Tibial artery (tissue), 4 donors: Measurements from ENCODE around the gene CDC42SE2.
"Not testable (repeated sequence)": the region's sequence is repeated elsewhere in the genome, so short reads cannot be mapped to it uniquely, and the experiment has no call there.

Source experiments
- DNase-seq, 2 donors: peaks; one replicate each; pipeline ENCODE4 v3.0.0-alpha.2; 2019
- H3K27ac ChIP-seq, 2 donors: fragments of 200-600 bp; sonication (generic) in 1 of 2; 1 replicate in 1 of 2; 2 replicates in 1 of 2; pipeline ENCODE4 v1.5.1; 2018 to 2019; ENCODE audit warnings: mild to moderate bottlenecking in 1 of 2
- H3K27me3 ChIP-seq, 2 donors: fragments of 200-600 bp; sonication (generic) in 1 of 2; one replicate each; pipeline versions ENCODE4 v1.5.1 to v1.6.0; 2016 to 2019
- H3K36me3 ChIP-seq, 3 donors: fragments of 200-600 bp; sonication (generic) in 2 of 3; one replicate each; pipeline ENCODE4 v1.5.1; 2016 to 2019; ENCODE audit warnings: mild to moderate bottlenecking in 2 of 3
- H3K4me1 ChIP-seq, 4 donors: fragments of 200-600 bp; sonication (generic) in 2 of 4; 1 replicate in 3 of 4; 2 replicates in 1 of 4; pipeline ENCODE4 v1.5.1; 2016 to 2019
- H3K4me3 ChIP-seq, 2 donors: fragments of 200-600 bp; sonication (generic) in 1 of 2; 1 replicate in 1 of 2; 2 replicates in 1 of 2; pipeline ENCODE4 v1.5.1; 2018 to 2019; ENCODE audit warnings: mild to moderate bottlenecking in 2 of 2
- H3K9me3 ChIP-seq, 3 donors: fragments of 200-600 bp; sonication (generic) in 1 of 3; one replicate each; pipeline ENCODE4 v1.5.1; 2016 to 2019
- intact Hi-C: fragments of 100-400 bp; cut with DNase I; formaldehyde crosslinking; loops from one replicate; pipeline ENCODE4 v1.15.0; 2023; ENCODE audit warnings: low total_unique reads
- TF ChIP-seq, protein P1 (sequence below), 2 experiments: fragments of 200-600 bp in 1 of 2; fragments of 450-650 bp in 1 of 2; IDR thresholded peaks; one replicate each; pipeline ENCODE4 v1.5.1; 2017 to 2019; ENCODE audit warnings: antibody characterized with exemption in 2 of 2, mild to moderate bottlenecking in 1 of 2, moderate library complexity in 1 of 2

CDC42SE2 gene

DNA sequence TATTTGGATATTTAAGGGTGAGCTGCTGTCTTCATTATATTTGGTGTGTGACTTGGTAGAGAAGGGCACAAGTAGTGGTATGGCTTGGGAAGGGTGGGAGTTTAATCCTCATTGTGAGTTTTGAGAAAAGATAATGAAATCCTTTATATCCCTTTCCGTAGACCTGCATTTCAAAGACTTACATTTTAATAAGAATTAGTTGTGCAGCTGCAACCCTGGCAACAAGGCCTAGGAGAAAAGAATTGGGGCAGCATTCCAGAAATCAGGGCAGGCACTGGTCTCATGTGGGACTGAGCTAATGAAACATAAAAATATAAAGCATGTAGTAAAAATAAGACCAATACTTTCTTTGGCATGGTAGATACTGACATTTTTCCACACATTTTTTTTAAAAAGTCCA is 60.5 kb downstream of the CDC42SE2 start:
- TF ChIP-seq, protein P1, sequence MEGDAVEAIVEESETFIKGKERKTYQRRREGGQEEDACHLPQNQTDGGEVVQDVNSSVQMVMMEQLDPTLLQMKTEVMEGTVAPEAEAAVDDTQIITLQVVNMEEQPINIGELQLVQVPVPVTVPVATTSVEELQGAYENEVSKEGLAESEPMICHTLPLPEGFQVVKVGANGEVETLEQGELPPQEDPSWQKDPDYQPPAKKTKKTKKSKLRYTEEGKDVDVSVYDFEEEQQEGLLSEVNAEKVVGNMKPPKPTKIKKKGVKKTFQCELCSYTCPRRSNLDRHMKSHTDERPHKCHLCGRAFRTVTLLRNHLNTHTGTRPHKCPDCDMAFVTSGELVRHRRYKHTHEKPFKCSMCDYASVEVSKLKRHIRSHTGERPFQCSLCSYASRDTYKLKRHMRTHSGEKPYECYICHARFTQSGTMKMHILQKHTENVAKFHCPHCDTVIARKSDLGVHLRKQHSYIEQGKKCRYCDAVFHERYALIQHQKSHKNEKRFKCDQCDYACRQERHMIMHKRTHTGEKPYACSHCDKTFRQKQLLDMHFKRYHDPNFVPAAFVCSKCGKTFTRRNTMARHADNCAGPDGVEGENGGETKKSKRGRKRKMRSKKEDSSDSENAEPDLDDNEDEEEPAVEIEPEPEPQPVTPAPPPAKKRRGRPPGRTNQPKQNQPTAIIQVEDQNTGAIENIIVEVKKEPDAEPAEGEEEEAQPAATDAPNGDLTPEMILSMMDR (IDR thresholded peaks at IDR 0.05) = no peak
- Histone ChIP-seq H3K27me3 (no peaks in the 10 kb centered on the region), H3K36me3 (peaks cover 0 to under 1% (median 0%) of the 10 kb centered on the region in 3 donors), H3K4me1 (peaks cover 0 to 37% (median 9%) of the 10 kb centered on the region in 4 donors), H3K9me3 (no peaks in the 10 kb centered on the region), H3K4me3 (no peak overlapping the region), H3K27ac (no peak overlapping the region)
- intact Hi-C loops = no loop called here
- no peak for DNase-seq

DNA sequence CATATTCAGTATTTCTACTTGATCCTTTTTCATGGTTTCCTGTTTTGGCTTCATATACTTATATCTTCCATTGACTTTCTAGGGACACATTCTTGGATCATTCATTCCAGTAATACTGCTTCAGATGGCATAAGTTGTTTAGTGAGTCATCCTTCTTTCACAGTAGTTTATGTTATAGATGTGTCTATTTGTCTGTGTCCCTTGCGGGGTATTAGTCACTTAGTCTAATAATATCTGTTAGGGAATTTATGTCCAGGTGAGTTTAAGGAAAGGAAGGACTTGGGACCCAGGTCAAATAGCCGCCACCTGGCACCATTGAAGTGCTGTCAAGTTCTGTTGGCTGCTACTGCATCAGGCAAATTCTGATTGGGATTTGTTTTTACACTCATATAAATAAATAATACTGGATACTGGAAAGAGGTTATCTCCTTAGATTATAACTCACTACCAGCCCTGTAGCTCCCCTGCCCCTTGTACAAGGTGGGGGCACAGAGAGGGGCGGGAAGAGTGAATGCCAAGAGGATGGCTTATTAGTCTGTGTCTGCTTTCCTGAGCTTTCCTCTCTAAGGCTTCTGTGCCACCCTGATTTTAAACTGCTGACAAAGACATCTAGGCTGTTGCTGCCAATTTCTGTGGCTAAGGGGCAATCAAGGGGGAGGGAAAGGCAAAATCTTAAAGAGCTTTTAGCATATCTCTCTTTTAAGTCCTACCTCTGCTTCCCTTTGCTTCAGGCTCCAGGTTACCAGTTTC is 64.9 kb downstream of the CDC42SE2 start:
- DNase-seq = no peak
- TF ChIP-seq, protein P1 (IDR thresholded peaks at IDR 0.05) = no peak
- intact Hi-C loops = no loop called here
- H3K9me3 ChIP-seq = no peaks in the 10 kb centered on the region
- no peak overlapping the region for H3K27ac ChIP-seq
- peaks cover 0 to 27% (median 9%) of the 10 kb centered on the region in 4 donors for H3K4me1 ChIP-seq
- H3K4me3 ChIP-seq = no peak overlapping the region
- no peaks in the 10 kb centered on the region for H3K36me3 ChIP-seq
- H3K27me3 ChIP-seq = no peaks in the 10 kb centered on the region

DNA sequence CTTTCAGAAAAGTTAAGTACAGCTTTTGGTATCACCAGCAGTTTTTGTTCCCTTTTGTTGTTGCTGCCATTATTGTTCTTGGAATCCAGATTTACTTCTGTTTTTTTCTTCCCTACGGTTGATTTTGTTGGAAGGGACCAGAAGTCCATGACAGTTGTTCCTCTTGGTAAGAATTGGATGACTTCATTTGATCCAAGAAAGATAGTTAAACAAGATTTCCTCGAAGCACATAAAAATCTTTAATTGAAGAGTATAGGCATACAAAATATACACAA is 65.4 kb downstream of the CDC42SE2 start:
- no peak overlapping the region for H3K27ac ChIP-seq
- intact Hi-C loops = no loop called here
- DNase-seq = no peak
- H3K4me1 ChIP-seq = peaks cover 0 to 22% (median 5%) of the 10 kb centered on the region in 4 donors
- no peaks in the 10 kb centered on the region for H3K27me3 ChIP-seq
- no peaks in the 10 kb centered on the region for H3K36me3 ChIP-seq
- TF ChIP-seq, protein P1 (IDR thresholded peaks at IDR 0.05) = no peak
- no peaks in the 10 kb centered on the region for H3K9me3 ChIP-seq
- no peak overlapping the region for H3K4me3 ChIP-seq

DNA sequence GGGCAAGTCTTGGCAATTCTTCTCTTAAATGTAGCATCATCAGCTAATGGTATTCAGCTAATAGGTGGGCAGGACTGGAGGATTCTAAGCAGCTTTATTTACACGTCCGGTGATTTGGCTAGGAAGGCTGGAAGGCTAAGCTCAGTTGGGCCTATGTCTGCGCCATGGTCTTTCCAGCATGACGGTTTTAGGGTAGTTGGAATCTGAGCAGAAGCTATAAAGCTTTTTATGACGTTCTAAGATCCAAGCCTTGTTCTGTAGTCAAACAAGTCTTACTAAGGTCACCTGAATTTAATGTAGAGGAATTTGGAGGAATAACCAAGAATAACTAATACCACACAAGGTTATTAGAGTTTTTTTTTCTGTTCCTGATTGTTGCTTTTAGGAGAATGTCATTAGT is 66.2 kb downstream of the CDC42SE2 start:
- H3K27ac ChIP-seq = no peak overlapping the region
- H3K9me3 ChIP-seq = no peaks in the 10 kb centered on the region
- H3K4me1 ChIP-seq = peaks cover 0 to 14% (median 2%) of the 10 kb centered on the region in 4 donors
- H3K4me3 ChIP-seq = no peak overlapping the region
- TF ChIP-seq, protein P1 (IDR thresholded peaks at IDR 0.05) = no peak
- H3K36me3 ChIP-seq = no peaks in the 10 kb centered on the region
- H3K27me3 ChIP-seq = no peaks in the 10 kb centered on the region
- intact Hi-C loops = no loop called here
- no peak for DNase-seq

DNA sequence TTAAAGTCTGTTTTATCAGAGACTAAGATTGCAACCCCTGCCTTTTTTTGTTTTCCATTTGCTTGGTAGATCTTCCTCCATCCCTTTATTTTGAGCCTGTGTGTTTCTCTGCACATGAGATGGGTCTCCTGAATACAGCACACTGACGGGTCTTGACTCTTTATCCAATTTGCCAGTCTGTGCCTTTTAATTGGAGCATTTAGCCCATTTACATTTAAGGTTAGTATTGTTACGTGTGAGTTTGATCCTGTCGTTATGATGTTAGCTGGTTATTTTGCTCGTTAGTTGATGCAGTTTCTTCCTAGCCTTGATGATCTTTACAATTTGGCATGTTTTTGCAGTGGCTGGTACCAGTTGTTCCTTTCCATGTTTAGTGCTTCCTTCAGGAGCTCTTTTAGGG is 71.9 kb downstream of the CDC42SE2 start:
- intact Hi-C loops, H3K36me3 ChIP-seq, H3K27ac ChIP-seq, DNase-seq, H3K4me1 ChIP-seq, H3K27me3 ChIP-seq, H3K4me3 ChIP-seq: not testable (repeated sequence)
- H3K9me3 ChIP-seq = peaks cover 0 to 15% (median 0%) of the 10 kb centered on the region in 3 donors

DNA sequence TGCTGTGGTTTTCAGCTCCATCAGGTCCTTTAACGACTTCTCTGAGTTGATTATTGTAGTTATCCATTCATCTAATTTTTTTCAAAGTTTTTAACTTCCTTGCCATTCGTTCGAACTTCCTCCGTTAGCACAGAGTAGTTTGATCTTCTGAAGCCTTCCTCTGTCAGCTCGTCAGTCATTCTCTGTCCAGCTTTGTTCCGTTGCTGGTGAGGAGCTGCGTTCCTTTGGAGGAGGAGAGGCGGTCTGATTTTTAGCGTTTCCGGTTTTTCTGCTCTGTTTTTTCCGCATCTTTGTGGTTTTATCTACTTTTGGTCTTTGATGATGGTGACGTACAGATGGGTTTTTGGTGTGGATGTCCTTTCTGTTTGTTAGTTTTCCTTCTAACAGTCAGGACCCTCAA is 72.9 kb downstream of the CDC42SE2 start:
- H3K36me3 ChIP-seq, H3K27me3 ChIP-seq, H3K4me1 ChIP-seq, DNase-seq, H3K4me3 ChIP-seq, H3K27ac ChIP-seq, intact Hi-C loops: not testable (repeated sequence)
- peaks cover 0 to 15% (median 0%) of the 10 kb centered on the region in 3 donors for H3K9me3 ChIP-seq

DNA sequence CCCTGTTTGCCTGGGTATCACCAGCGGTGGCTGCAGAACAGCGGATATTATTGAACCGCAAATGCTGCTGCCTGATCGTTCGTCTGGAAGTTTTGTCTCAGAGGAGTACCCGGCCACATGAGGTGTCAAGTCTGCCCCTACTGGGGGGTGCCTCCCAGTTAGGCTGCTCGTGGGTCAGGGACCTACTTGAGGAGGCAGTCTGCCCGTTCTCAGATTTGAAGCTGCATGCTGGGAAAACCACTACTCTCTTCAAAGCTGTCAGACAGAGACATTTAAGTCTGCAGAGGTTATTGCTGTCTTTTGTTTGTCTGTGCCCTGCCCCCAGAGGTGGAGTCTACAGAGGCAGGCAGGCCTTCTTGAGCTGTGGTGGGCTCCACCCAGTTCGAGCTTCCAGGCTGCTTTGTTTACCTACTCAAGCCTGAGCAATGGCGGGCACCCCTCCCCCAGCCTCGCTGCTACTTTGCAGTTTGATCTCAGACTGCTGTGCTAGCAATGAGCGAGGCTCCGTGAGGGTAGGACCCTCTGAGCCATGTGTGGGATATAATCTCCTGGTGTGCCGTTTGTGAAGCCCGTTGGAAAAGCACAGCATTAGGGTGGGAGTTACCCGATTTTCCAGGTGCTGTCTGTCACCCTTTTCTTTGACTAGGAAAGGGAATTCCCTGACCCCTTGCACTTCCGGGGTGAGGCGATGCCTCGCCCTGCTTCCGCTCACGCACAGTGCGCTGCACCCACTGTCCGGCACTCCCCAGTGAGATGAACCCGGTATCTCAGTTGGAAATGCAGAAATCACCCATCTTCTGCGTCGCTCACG is 73.6 kb downstream of the CDC42SE2 start:
- H3K36me3 ChIP-seq, intact Hi-C loops, H3K27ac ChIP-seq, DNase-seq, H3K4me1 ChIP-seq, H3K27me3 ChIP-seq, H3K4me3 ChIP-seq: not testable (repeated sequence)
- peaks cover 0 to 15% (median 0%) of the 10 kb centered on the region in 3 donors for H3K9me3 ChIP-seq
